Activated naive CD4-positive, alpha-beta T cell treated with anti-CD3 and anti-CD28 coated beads, Interleukin-2, amount 50 U/mL, for 24 hours (primary cell): Measurements from ENCODE around the gene XRCC4.

Experiments
- H3K27ac Mint-ChIP-seq: one replicate; pipeline ENCODE4 v1.8.0; 2021; ENCODE audit warnings: mild to moderate bottlenecking, mixed read lengths
- H3K27me3 Mint-ChIP-seq: one replicate; pipeline ENCODE4 v1.8.0; 2021; ENCODE audit warnings: mixed read lengths
- H3K36me3 Mint-ChIP-seq: one replicate; pipeline ENCODE4 v1.8.0; 2021; ENCODE audit warnings: mixed read lengths
- H3K4me1 Mint-ChIP-seq: one replicate; pipeline ENCODE4 v1.8.0; 2021; ENCODE audit warnings: mixed read lengths
- H3K4me3 Mint-ChIP-seq: one replicate; pipeline ENCODE4 v1.8.0; 2021; ENCODE audit warnings: mild to moderate bottlenecking, mixed read lengths
- H3K9me3 Mint-ChIP-seq: one replicate; pipeline ENCODE4 v1.8.0; 2021; ENCODE audit warnings: mixed read lengths

The XRCC4 gene

DNA sequence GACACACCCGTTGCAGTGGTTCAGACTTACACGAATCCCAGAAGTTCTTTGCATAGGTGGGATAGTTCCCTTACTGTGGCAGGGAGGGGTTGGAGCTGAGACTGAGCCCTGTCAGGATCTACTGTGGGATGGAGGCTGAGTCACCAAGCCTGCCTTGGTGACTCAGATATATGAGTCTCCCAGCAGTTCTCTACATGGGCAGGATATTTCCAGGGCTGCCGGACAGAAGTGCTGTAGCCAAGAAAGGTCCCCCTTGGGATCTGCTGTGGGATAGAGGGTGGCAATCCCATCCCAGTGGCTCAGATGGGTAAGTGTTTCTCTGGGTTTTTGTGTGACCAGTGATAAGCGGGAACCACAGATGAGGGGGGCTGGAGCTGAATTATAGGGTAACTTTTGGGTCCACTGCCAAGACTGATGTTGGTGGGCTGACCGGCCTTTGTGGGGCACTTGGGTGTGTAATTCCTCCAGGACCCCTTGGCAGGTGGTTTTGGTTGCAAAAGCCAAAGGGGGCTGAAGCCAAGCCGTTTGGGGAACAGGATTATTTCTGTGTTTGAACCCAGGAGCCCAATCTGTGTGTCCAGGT is 18.7 kb downstream of the XRCC4 start:
- no peak overlapping the region for H3K4me3 Mint-ChIP-seq
- H3K27me3 Mint-ChIP-seq = no peaks in the 10 kb centered on the region
- H3K4me1 Mint-ChIP-seq = peaks cover 28% of the 10 kb centered on the region
- peaks cover 4% of the 10 kb centered on the region for H3K9me3 Mint-ChIP-seq
- peaks cover 8% of the 10 kb centered on the region for H3K36me3 Mint-ChIP-seq
- no peak overlapping the region for H3K27ac Mint-ChIP-seq

DNA sequence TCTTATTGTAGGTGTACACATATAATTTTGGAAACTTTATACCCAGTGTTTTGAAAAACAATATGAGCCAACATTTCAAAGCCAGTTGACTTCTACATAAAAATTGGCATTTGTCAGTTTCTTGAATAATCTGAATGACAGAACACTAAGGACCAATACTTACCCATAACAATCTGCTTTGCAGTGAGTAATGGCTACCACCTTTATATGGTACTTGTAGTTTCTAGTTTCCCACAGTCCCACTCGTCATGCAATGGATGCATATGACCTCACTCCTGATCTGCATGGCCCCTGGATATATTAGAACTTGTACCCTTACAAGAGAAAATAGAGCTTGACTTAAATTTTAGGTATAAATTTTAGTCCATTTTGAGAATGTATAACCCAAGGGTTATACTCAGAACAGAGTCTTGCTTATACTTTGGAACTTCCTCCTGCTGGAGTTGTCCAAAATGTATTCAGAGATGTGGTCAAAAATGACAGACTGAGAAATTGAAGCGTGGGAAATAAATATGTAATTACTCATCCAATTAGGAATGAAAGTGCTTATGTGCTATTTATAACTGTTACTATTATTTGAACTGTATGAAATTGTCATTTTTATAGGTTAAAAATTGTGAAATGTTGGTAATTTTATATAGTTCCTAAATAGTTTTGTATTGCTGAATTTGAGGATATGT is 19.5 kb downstream of the XRCC4 start:
- Mint-ChIP-seq H3K9me3 (peaks cover 4% of the 10 kb centered on the region), H3K27me3 (no peaks in the 10 kb centered on the region), H3K4me1 (peaks cover 21% of the 10 kb centered on the region), H3K4me3 (no peak overlapping the region), H3K27ac (no peak overlapping the region), H3K36me3 (peaks cover 8% of the 10 kb centered on the region)

DNA sequence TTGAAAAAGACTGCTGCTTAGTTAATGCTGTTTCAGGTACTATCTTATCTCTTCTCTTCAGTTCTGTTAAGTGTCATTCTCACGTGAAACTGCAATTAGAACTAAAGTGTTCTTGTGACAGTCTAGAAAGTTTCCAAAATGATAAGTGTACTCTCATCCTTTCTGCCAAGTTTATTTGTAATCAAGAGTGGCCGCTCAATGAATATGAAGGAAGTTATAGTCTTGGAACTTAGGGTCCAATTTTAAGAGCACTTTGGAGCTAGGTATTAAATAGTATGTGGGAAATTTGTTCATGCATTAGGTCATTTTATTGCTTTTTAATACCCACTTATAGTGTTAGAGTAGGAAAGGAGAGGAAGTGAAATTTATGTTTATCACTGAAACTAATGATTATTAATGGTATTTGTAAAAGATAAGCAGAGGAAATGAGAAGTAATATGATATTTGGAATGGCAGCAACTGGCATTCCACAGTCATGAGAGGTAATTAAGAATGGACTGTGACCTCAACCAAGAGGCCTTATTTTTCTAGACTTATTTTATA is 20.4 kb downstream of the XRCC4 start:
- Mint-ChIP-seq H3K27me3 (no peaks in the 10 kb centered on the region), H3K9me3 (no peaks in the 10 kb centered on the region), H3K36me3 (peaks cover 8% of the 10 kb centered on the region), H3K27ac (no peak overlapping the region), H3K4me1 (peaks cover 15% of the 10 kb centered on the region), H3K4me3 (no peak overlapping the region)

DNA sequence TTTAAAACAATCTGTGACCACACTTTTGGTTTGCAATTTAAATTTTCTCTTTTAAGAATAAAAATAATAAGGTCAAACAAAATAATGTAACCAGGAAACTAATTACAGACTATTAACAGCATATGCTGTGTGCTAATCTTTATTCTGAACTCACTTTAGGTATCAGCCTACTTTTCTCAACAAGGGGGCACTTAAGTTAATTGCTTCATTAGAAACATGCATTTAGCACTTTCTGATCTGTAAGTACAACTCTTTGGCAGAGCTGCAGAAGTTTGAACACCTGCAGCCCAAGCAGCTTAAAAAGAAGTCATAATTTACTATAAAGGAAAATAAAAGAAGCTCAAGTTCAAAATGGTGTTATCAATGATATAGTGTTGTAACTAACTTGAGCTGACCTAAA is 21.7 kb downstream of the XRCC4 start:
- Mint-ChIP-seq H3K9me3 (no peaks in the 10 kb centered on the region), H3K36me3 (peaks cover 3% of the 10 kb centered on the region), H3K4me3 (no peak overlapping the region), H3K27ac (no peak overlapping the region), H3K4me1 (peaks cover 12% of the 10 kb centered on the region), H3K27me3 (no peaks in the 10 kb centered on the region)

DNA sequence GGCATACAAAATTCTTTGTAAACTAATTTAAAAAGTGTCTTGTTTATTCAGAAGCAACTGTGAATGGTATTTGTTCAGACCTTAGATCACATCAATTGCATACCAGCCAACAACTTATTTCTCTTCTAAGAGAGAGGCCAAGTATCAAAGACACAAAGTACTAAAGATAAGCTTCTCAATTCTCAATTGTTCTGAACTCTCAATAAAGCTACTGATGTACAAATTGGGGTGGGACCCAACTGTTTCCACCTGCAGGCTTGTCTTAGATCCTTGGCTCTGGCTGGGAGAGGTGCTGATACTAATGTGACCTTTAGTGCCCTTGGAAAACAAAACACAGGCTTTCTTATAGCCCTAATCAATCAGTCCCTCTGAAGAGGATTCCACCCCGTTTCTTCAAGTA is 22.1 kb downstream of the XRCC4 start:
- H3K27ac Mint-ChIP-seq = no peak overlapping the region
- H3K36me3 Mint-ChIP-seq = peaks cover 2% of the 10 kb centered on the region
- H3K27me3 Mint-ChIP-seq = no peaks in the 10 kb centered on the region
- H3K9me3 Mint-ChIP-seq = no peaks in the 10 kb centered on the region
- H3K4me1 Mint-ChIP-seq = peaks cover 12% of the 10 kb centered on the region
- no peak overlapping the region for H3K4me3 Mint-ChIP-seq

DNA sequence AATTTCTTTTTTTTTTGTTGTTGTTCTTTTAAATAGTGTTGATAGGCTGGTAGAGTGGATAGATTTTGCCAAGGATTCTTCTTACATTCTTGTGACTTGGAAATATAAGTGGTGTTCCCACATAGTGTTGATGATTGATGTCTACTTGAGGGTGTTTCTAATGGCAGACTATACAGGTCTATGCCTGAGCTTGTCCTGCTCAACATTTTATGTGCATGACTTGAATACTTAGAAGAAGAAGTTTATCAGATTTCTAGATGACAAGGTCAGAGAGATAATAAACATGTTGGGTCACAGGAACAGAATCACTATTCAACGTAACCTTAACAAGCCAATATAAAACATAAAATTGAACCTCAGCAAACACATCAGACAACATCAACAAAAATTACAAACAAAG is 24.2 kb downstream of the XRCC4 start:
- Mint-ChIP-seq H3K9me3 (no peaks in the 10 kb centered on the region), H3K27ac (no peak overlapping the region), H3K4me3 (no peak overlapping the region), H3K4me1 (peaks cover 12% of the 10 kb centered on the region), H3K36me3 (peaks cover 6% of the 10 kb centered on the region), H3K27me3 (no peaks in the 10 kb centered on the region)

DNA sequence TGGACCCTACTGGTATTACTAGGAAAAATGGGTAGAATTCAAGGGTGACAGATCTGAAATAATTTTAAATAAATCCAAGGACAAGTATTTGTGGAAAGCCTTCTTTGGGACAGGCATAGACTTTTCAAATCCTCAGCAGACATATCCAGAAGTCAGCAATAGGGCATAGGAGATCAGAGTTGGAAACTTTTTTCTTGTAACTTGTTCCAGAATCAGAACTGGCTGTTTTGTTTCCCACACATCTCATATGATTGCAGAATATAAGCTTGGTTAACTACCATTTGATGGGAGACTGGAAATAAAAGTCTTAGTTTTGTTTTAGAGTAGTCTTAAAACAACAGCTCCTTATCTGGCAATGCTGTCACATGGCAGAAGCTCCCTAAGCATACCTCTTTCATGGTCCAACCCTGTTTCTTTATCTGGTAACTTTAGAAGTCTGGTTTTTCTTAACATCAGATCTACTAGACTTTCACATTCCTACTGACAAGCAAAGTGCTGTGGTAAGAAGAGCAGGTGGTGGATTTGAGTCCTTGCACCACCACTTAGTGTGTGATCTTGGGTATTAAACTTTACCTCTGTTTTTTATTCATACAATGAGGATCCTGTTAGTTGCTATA is 25.1 kb downstream of the XRCC4 start:
- Mint-ChIP-seq H3K4me3 (no peak overlapping the region), H3K4me1 (peaks cover 12% of the 10 kb centered on the region), H3K9me3 (no peaks in the 10 kb centered on the region), H3K36me3 (peaks cover 8% of the 10 kb centered on the region), H3K27ac (no peak overlapping the region), H3K27me3 (no peaks in the 10 kb centered on the region)

DNA sequence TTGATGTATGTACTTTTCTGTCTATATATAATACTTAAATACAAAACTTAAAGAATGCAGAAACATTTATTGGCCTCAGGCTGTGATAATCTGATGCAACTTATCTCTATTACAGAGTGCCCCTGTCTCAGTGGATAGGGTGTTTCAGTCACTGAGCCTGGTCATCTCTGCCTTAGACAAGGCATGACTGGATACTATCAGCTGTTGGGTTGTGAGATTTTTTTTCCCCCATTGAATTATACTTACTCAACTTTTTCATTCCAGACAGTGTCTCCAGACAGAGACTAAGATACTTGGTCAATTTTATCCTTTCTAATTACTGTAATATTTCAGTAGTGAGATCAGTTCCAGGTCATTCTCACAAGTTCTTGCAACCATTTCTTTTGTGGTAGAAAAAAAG is 26.7 kb downstream of the XRCC4 start:
- H3K27me3 Mint-ChIP-seq = no peaks in the 10 kb centered on the region
- no peaks in the 10 kb centered on the region for H3K9me3 Mint-ChIP-seq
- no peak overlapping the region for H3K27ac Mint-ChIP-seq
- peaks cover 10% of the 10 kb centered on the region for H3K36me3 Mint-ChIP-seq
- no peak overlapping the region for H3K4me3 Mint-ChIP-seq
- peaks cover 9% of the 10 kb centered on the region for H3K4me1 Mint-ChIP-seq

DNA sequence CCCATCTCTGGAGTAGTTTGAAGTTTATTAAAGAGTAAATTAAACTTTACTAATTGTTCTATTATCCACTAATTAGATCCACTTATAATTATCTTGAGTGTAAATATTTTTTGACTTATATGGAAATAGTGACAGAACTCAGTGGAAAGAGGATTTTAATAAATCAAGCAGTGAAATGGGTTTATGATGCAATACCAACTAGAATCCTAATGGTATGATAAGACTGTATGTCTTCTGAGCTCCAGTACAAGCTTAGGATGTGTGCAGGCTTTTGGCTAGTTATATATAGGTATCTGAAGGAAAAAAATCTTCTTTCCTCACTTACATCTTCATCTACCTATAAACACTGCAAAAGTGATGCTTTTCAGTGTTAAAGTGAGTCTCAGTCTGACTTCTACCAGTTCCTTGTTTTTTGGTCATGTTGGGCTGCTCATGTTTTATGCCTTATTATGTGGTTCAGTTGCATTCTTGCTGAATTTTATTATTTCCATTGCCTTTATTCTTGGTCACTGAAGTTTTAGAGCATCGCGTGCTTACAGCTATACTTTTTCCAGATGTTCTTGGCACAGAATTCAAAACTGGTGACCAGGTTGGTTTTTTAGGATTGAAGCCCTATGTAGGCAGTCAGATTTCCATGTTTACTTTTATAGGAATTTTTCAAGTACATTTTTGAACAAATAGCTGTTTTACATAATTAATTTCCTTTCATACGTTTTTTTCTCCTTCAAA is 30.5 kb downstream of the XRCC4 start:
- H3K27me3 Mint-ChIP-seq = no peaks in the 10 kb centered on the region
- H3K4me1 Mint-ChIP-seq = peaks cover 5% of the 10 kb centered on the region
- peaks cover 23% of the 10 kb centered on the region for H3K36me3 Mint-ChIP-seq
- H3K27ac Mint-ChIP-seq = no peak overlapping the region
- H3K9me3 Mint-ChIP-seq = no peaks in the 10 kb centered on the region
- H3K4me3 Mint-ChIP-seq = no peak overlapping the region

DNA sequence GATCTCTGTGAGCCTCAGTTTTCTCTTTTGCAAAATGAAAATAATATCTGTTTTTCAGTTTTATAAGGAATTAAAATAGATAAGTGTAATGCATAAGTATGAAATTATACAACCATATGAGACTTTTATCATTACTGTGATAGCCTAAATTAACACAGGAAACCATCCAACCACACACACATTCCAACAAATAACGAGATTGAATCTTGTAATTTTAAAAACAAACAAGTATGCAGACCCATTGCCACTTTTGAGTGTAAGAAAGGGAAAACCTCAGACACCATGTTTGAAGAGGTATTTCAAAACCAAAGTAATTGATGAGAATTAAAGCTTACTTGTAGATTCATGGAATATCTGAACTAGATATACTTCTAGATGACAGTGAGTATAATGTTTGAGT is 32.0 kb downstream of the XRCC4 start:
- H3K36me3 Mint-ChIP-seq = peaks cover 29% of the 10 kb centered on the region
- no peaks in the 10 kb centered on the region for H3K9me3 Mint-ChIP-seq
- H3K4me1 Mint-ChIP-seq = no peaks in the 10 kb centered on the region
- no peak overlapping the region for H3K27ac Mint-ChIP-seq
- H3K4me3 Mint-ChIP-seq = no peak overlapping the region
- H3K27me3 Mint-ChIP-seq = no peaks in the 10 kb centered on the region

DNA sequence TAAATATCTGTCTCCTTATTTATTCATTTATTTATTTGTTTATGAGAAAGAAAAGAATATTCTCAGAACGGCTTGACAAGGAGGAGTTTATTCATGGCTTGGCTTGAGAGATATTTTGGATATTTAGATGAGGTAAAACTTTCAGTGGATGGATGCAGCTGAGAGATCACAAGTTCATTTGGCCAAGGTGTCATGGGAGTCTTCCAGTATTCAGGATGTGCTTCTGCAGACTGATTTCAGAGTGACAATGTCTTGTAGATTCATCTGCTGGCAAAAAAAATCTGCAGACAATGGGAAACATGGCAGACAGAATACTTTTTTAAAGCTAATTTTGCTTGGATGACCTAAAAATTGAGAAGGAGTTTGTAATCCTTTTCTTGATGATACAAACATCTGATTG is 38.5 kb downstream of the XRCC4 start:
- Mint-ChIP-seq H3K4me3 (no peak overlapping the region), H3K4me1 (no peaks in the 10 kb centered on the region), H3K27me3 (no peaks in the 10 kb centered on the region), H3K27ac (no peak overlapping the region), H3K9me3 (no peaks in the 10 kb centered on the region), H3K36me3 (peaks cover 29% of the 10 kb centered on the region)

DNA sequence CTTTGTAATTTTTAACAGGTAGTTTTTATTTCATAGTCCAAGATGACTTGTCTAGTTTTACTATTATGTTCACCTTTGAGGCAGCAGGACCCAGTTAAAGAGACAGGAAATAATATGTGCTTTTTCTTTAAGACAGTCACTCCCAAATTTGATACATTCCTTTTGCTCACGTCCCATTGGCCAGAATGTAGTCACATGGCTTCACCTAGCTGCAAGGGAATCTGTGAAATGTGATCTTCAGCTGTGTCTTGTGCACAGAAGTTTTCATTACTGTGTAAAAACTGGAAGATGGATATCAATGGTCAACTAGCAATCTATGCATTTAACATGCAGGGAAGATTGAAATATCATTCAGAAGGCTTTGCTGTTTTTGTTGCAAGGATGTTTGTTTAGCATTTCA is 41.1 kb downstream of the XRCC4 start:
- Mint-ChIP-seq H3K9me3 (no peaks in the 10 kb centered on the region), H3K27ac (no peak overlapping the region), H3K4me3 (no peak overlapping the region), H3K4me1 (no peaks in the 10 kb centered on the region), H3K27me3 (no peaks in the 10 kb centered on the region), H3K36me3 (peaks cover 15% of the 10 kb centered on the region)

DNA sequence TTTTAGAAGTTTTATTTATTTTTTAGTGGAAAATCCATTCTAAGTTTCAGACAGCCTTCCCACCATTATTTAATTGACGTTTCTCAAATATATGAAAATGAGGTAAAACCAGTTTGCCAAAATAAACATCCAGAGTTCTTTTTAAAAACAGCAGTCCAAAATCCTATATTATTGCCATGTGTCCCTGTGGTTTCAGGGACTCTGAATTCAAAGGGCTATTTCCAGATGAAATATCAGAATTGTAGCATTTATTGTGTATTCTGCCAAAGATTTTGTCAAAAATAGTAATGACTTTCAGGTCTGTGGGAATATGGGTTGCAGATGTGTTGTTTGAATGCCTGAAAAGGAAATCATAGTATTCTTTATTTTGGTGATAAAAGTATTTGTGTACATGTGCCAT is 41.6 kb downstream of the XRCC4 start:
- H3K36me3 Mint-ChIP-seq = peaks cover 14% of the 10 kb centered on the region
- H3K27me3 Mint-ChIP-seq = no peaks in the 10 kb centered on the region
- H3K9me3 Mint-ChIP-seq = no peaks in the 10 kb centered on the region
- no peak overlapping the region for H3K27ac Mint-ChIP-seq
- H3K4me3 Mint-ChIP-seq = no peak overlapping the region
- no peaks in the 10 kb centered on the region for H3K4me1 Mint-ChIP-seq

DNA sequence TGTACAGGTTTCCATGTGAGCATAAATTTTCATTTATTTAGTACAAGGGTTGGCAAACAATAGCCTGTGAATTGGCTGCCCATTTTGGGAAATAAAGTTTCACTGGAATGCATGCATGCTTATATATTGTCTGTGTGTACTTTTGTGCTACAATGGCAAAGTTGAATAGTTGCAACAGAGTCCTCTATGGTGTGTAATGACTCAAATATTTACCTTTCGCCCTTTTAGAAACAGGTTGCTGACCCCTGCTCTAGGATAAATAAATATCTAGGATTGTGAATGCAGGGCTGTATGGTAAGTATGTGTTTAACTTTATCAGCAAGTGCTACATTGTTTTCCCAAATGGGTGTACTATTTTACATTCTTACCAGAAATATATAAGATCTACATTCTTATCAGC is 47.2 kb downstream of the XRCC4 start:
- Mint-ChIP-seq H3K4me1 (no peaks in the 10 kb centered on the region), H3K4me3 (no peak overlapping the region), H3K36me3 (peaks cover 10% of the 10 kb centered on the region), H3K9me3 (no peaks in the 10 kb centered on the region), H3K27ac (no peak overlapping the region), H3K27me3 (no peaks in the 10 kb centered on the region)

DNA sequence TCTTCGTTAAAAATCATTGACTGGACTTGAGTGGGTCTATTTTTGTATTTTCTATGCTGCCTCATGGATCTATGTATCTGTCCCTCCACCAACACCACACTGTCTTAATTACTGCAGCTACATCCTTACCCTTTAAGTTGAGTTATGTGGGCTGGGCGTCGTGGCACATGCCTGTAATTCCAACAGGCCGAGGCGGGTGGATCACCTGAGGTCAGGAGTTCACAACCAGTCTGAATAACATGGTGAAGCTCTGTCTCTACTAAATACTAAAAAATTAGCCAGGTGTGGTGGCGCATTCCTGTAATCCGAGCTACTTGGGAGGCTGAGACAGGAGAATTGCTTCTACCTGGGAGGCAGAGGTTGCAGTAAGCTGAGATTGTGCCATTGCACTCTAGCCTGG is 48.2 kb downstream of the XRCC4 start:
- Mint-ChIP-seq H3K4me3 (no peak overlapping the region), H3K9me3 (no peaks in the 10 kb centered on the region), H3K4me1 (no peaks in the 10 kb centered on the region), H3K27ac (no peak overlapping the region), H3K36me3 (peaks cover 14% of the 10 kb centered on the region), H3K27me3 (no peaks in the 10 kb centered on the region)

DNA sequence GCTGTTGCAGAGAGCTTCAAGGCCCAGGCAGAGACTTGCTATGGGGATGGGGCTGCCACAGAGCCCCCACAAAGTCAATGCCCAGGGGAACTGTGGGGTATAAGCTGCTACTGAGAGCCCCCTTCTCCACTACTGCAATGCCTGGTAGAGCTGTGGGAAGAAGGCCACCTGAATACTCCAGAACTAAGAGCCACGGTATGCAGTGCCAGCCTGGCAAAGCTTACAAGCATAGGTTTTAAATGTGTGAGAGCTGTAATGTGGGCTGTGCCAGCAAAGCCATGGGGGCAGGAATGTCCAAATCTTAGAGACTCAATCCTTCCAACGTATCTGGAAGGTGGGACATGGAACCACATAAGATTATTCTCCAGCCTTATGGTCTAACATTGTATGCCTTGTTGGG is 49.2 kb downstream of the XRCC4 start:
- Mint-ChIP-seq H3K36me3 (peaks cover 19% of the 10 kb centered on the region), H3K4me3 (no peak overlapping the region), H3K9me3 (no peaks in the 10 kb centered on the region), H3K27me3 (no peaks in the 10 kb centered on the region), H3K4me1 (no peaks in the 10 kb centered on the region), H3K27ac (no peak overlapping the region)
